ENCODE data around the gene AAGAB.
"Not testable (repeated sequence)": the region's sequence is repeated elsewhere in the genome, so short reads cannot be mapped to it uniquely, and the experiment has no call there.

AAGAB gene

DNA sequence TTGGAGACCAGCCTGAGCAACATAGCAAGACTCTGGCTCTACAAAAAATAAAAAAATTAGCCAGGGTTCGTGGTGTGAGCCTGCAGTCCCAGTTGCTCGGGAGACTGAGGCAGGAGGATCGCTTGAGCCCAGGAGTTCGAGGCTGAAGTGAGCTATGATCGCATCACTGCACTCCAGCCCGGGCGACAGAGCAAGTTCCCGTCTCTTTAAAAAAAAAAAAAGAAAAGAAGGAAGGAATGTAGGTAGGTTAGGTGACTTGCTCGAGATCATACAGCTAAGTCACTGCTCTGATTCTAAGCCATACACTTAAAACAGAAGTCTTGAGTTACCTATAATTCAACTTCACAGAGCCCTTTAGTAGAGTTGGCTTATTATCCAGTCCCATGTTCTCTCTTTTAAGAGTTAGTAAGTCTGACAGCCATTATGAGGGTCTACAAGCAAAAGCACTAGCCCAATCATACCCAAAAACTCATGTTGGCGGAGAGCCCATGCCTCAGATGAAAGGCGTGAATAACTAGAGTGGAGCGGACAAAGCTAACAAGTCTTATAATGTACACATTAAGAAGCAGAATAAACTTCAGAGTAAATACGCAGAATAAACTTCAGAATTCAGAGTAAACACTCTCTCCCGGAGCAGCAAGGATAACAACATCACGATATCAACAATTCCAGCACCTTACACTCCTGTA, 768 bp downstream of the AAGAB start:
- DNase-seq (ENCODE audit: low read depth in 1 of 2, low spot score in 1 of 2): no peak

DNA sequence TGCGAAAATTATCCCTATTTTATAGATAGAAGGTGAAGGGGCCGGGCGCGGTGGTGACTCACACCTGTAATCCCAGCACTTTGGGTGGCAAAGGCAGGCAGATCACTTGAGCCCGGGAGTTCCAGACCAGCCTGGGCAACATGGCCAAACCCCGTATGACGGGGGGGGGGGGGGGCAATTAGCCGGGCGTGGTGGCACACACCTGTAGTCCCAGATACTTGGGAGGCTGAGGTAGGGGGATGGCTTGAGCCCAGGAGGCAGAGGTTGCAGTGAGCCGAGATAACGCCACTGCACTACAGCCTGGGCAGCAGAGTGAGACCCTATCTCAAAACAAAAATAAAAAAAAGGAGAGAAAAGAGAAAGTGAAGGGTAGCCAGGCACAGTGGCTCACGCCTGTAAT, 1.4 kb downstream of the AAGAB start:
- no peak for DNase-seq (ENCODE audit: low read depth in 1 of 2, low spot score in 1 of 2)

DNA sequence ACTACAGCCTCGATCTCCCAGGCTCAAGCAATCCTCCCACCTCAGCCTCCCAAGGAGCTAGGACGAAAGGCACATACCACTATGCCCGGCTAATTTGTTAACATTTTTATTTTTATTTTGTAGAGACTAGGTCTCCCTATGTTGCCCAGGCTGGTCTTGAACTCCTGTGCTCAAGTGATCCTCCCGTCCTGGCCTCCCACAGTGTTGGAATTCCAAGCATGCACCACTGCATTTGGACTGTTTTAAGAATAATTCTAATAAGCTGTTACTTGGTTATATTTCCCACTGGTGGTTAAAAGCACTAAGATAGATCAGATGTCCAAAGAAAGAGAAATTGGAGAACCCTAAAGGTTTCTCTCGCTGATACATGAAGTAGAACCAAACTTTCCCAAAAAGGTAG, 3.1 kb downstream of the AAGAB start:
- no peak for DNase-seq (ENCODE audit: low read depth in 1 of 2, low spot score in 1 of 2)

DNA sequence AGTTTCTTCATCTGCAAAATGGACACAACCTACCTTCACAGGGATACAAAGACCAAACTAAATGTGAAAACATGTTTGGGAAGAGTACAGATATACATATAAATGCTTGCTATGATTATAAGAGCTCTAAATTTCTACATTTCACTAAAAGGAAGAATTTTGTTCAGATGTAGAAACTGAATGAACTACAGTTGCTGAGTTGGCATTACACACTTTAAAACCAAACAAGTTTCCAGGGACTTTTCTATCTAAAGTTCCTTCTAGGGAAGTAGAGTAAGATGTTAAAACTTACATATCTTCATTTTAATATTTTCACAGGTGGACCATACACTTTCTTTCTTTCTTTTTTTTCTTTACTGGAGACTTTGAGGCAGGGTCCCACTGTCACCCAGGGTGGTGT, 4.6 kb downstream of the AAGAB start:
- DNase-seq (ENCODE audit: low read depth in 1 of 2, low spot score in 1 of 2): no peak

DNA sequence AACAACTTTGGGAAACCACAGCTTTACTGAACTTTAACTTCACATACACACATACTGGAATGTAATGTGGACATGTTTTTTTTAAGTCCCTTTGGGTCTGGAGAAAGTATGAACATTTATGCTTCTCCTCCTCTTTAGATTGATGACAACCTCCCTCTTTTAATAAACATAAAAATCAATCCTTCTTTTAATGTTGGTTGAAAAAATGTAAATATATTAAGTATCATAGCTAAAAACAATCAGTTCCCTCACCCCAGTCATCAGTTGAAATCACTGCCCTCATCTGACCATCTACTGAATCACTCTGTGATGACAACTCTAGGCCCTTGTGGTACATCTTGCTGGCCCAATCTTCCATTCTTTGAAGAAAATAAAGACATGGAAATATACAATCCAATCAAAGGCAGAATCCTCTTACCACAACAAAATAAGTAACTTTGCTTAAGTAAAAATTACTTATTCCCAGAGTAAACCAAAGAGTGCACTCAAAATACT, 6.4 kb downstream of the AAGAB start:
- no peak for DNase-seq (ENCODE audit: low read depth in 1 of 2, low spot score in 1 of 2)

DNA sequence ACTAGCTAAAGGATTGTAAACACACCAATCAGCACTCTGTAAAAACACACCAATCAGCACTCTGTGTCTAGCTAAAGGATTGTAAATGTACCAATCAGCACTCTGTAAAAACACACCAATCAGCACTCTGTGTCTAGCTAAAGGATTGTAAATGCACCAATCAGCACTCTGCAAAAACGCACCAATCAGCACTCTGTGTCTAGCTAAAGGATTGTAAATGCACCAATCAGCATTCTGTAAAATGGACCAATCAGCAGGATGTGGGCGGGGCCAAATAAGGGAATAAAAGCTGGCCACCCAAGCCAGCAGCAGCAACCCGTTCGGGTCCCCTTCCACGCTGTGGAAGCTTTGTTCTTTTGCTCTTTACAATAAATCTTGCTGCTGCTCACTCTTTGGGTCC, 7.9 kb downstream of the AAGAB start:
- DNase-seq (ENCODE audit: low read depth in 1 of 2, low spot score in 1 of 2): not testable (repeated sequence)

DNA sequence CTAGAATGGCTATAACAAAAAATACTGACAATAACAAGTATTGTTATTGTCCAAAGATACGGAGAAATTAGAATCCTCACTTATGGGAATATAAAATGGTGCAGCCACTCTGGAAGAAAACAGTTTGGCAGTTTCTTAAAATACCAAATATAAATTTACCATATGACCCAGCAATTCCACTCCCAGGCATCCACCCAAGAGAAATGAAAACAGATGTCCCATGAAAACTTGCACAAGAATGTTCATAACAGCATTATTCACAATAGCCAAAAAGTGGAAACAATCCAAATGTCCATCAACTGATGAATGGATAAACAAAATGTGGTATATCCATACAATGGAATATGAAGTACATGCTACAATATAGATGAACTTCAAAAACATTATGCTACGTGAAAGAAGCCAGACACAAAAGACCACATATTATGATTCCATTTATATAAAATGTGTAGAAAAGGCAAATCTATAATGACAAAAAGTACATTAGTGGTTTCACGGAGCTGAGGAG, 9.4 kb downstream of the AAGAB start:
- no peak for DNase-seq (ENCODE audit: low read depth in 1 of 2, low spot score in 1 of 2)

DNA sequence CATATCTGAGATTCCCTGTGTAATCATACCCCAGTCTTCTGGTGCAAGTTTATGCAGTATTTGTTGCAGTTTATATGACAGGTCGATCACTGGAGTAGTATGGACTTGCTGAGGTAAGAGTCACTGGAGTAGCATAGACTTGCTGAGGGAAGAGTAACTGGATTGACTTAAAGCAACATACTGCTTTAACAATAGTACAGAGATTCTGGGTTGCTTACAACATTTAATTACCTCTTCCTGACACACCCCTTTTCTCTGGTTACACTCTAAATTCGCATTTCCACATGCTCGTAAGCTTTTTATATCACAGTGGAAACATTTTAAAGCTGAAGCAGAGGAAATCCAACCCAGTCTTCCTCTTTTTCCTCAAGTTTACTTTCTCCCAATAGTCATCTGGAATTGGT, 11.8 kb downstream of the AAGAB start:
- no peak for DNase-seq (ENCODE audit: low read depth in 1 of 2, low spot score in 1 of 2)

DNA sequence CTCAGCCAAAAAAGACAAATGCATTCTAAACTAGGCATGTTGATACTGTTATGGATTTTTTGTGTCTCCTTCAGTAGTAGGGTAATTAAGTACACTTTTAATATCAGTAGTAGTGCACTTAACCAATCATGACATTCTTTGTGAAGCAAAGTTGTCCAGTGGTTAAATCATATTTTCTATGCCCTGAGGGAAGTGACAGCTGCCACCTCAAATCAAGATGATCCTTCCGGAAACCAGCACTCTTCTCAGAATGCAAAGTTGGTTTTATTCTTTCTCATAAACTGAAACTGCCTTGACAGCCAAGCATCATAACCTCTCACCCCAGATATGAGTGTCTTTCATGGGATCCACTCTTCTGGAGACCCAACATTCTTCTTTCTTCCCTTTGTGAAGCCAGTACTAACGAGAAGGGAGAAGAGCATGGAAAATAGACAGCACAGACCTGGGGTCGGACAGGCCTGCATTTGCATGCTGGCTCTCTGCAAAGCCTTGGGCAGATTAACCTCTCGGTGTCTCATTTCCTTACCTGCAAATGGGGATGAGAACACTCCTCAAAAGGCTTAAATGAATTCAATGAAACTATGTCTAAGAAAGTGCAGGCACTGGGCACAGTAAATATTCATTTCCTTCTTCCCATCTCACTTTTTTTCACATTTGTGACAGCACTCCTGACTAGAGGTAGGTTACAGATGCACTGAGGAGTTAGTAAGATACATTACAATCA, 13.2 kb downstream of the AAGAB start:
- no peak for DNase-seq (ENCODE audit: low read depth in 1 of 2, low spot score in 1 of 2)

DNA sequence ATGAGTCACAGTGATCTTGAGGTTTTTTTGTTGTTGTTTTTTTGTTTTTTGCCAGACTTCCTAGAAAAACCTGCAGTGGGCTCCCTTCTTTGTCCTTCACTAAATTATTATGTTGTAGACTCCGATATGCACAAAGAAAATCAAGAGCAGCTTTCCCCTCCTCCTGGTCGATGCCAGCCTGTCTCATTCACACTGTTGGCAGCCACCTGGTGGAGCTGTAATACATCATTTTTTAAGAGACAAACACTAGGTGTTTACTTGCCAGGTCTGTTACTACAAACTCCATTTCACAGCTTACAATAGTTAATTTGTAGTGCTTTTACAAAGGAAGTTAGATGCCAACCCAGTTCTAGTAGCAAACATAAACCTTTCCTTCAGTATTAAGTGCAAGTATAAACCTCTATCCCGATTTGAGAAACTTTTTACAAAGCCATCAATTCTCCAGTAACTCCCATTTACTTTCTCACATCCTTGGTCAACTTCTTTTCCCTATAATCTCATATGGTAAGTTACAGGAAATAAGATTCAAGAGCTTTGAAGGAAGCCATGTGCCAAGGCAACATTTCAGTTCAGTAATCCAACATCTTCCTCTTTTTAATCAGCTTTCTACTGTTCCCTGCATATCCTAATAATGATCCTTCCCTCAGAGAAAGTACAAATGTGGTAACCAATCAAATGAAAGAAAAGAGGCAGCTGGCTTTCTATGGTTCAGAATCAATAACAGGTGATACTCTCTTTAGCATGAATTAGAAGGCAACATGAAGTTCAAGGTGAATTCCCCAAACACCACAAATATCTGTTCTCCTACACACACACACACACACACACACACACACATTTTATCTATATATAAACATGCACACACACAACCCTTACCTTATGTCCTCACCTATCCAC, 14.0 kb downstream of the AAGAB start:
- no peak for DNase-seq (ENCODE audit: low read depth in 1 of 2, low spot score in 1 of 2)

DNA sequence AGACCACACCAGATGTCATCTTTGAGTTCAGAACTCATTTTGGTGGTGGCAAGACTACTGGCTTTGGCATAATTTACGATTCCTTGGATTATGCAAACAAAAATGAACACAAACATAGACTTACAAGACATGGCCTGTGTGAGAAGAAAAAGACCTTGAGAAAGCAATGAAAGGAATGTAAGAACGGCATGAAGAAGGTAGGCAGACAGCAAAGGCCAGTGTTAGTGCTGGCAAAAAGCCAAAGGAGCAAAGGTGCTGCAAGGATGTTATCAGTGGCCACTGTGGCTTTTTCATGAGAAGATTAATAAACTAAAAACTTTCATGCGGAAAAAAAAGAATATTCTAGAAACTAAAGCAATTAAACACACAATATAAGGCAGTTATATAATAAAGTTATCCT, 21.9 kb downstream of the AAGAB start:
- no peak for DNase-seq (ENCODE audit: low read depth in 1 of 2, low spot score in 1 of 2)

DNA sequence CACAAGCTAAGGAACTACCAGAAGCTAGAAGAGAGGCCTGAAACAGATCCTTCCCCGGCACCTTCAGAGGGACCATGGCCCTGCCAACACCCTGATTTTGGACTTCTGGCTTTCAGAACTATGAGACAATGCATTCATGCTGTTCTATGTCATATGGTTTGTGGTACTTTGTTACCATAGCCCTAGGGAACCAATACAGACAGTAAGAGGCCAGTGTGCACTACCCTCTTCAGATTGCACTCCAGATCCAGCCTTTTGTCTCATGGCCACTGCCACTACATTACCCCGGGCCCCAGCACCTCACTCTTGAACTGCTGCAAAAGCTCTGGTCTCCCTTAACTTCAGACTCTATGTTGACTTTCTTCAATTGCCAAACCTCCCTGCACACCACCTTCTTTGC, 24.0 kb downstream of the AAGAB start:
- no peak for DNase-seq (ENCODE audit: low read depth in 1 of 2, low spot score in 1 of 2)

DNA sequence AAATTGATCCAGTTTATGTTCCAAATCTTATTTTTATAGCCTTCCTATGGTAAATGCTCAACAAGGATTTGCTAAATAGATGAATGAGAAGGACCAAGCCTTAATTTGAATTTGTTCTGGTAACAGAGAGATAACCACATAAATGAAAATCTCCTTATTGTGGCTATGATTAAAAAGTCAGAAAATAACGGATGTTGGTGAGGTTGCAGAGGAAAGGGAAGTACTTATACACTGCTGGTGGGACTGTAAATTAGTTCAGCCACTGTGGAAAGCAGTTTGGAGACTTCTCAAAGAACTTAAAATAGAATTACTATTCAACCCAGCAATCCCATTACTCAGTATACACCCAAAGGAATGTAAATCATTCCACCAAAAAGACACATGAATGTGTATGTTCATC, 26.2 kb downstream of the AAGAB start:
- DNase-seq (ENCODE audit: low read depth in 1 of 2, low spot score in 1 of 2): no peak

DNA sequence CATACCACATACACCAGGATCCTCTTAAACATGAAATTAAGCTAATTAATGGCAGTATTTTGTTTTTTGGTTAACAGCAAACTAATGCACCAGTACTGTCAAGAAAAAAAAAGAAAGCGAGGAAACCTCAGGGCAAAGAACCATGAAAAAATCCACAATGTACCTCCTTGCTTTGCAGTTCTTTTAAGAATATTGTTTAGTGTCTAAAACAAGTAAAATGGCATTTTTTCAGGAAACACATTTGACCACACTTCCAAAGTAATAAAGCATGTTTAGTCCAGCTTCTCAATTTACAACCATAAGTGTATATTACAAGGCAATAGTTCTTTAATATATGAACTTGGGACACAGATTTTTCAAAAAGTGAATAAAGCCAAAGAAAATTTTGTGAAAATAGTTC, 26.6 kb downstream of the AAGAB start:
- no peak for DNase-seq (ENCODE audit: low read depth in 1 of 2, low spot score in 1 of 2)

DNA sequence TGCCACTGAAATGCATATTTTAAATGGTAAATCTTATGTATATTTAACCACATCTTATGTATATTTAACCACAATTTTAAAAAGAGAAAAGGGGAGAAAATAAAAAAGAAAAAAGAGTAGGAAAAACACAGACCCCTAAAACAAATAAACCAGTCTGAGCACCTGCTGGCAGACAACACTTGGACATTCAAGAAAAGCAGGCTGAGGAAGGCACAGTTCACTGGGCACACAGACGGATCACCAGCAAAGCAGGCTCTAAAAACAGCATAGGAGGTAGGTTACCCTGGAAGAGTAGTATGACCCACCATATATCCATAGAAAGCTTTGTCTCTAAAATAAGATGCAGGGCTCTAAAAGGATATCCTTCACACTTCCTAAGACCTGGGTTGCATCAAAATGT, 27.0 kb downstream of the AAGAB start:
- no peak for DNase-seq (ENCODE audit: low read depth in 1 of 2, low spot score in 1 of 2)

DNA sequence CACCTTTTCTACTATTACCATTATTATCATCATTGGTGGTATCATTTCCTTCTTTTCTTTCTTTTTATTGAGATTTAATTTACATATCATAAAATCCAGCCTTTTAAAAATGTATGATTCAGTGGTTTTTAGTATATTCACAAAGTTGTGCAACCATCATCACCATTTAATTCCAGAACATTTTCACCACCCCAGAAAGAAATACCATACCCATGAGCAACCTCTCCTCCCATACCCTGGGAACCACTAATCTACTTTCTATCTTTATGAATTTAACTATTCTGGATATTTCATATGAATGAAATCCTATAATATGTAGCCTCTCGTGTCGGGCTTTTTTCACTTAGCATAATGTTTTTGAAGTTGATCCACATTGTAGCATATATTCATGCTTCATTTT, 29.1 kb downstream of the AAGAB start:
- DNase-seq (ENCODE audit: low read depth in 1 of 2, low spot score in 1 of 2): no peak

DNA sequence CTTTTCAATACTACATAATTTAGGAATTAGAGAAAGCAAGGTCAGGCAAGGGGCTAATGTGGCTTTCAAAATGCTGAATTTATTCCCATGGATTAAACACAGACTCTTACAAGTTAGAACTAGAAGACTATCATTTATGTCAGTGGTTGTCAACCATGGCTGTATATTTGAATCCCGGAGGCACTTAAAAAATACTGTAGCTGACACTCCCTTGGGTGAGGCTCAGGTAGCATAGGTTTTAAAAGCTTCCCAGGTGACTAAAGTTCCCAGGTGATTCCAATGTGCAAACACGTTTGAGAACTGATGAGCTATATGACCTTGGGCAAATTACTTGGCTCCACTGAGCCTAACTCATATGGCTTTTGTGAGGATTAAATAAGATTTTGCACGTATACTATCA, 29.6 kb downstream of the AAGAB start:
- no peak for DNase-seq (ENCODE audit: low read depth in 1 of 2, low spot score in 1 of 2)

DNA sequence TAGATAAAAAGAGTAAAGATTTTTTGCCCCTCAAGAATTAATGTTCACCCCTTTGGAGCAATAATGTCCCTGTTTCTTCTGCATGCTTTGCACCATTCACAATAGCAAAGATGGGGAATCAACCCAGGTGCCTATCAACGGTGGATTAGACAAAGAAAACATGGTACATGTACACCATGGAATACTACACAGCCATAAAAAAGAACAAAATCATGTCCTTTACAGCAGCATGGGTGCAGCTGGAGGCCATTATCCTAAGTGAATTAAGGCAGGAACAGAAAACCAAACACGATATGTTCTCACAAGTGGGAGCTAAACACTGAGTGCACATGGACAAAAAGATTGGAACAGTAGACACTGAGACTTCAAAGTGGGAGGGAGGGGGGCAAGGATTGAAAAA, 35.2 kb downstream of the AAGAB start:
- DNase-seq (ENCODE audit: low read depth in 1 of 2, low spot score in 1 of 2): no peak

DNA sequence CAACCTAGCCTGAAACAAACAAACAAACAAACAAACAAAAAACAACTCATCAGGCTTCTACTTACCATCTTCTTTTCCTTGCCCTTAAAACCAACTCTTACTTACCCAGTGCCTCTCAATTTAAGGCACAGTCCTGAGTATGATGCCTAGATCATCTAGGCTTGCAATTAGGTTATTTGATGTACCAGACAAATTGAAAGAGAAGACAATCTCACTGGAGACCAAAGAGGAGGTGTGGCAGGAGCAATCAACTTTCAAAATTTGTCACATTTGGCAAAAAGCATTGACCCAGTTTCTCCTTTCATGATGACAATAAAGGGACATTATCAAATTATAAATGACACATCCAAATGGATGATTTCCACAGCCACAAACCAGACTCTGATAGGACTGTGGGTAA, 36.0 kb downstream of the AAGAB start:
- DNase-seq (ENCODE audit: low read depth in 1 of 2, low spot score in 1 of 2): no peak

DNA sequence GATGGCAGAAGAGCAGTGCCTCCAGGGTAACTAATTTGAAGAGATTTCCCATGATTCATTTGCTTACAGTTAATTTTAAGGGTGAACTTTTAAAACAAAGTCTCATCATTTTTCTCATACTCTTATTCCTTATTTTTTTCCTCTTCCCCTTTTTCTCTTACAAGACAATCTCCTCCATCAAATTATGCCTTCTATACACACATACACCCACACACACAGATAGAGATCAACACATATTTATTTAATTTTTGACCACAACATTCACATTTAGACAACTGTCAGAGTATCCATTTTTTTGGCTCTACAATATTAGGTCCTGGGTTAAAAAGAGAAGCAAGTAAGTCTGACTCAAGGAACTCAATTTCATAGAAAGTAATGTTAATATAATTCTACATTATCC, 37.6 kb downstream of the AAGAB start:
- DNase-seq (ENCODE audit: low read depth in 1 of 2, low spot score in 1 of 2): no peak

DNA sequence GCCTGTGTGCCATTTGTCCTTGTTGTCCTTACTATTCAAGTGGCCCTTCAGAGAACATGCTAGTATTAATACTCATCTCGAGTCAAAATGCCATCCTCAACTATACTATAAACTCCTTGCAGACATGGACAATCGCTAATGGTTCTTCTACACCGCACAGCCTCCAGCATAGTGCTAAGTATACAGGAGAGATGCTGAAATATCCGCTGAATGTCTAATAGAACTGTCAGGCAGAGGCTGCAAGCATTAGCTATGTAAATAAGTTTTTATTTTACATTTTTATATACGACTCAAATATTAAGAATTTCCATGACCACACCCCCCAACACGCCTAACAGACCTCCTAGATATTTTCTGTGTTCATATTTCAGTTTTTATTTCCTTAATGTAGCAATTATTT, 39.4 kb downstream of the AAGAB start:
- no peak for DNase-seq (ENCODE audit: low read depth in 1 of 2, low spot score in 1 of 2)

Data from activated T-helper 1 cell treated with anti-CD3 and anti-CD28 coated beads, Interleukin-2, amount 50 U/mL, for 16 hours (primary cell).